Prostate gland (tissue), 2 donors: ENCODE results near the gene CLIC3. TPM values are rescaled to one million over a fixed set of nuclear protein-coding genes. Genes with fewer than 3 reads are reported as not detected.

Experiments used
- DNase-seq: peaks from one replicate; pipeline ENCODE4 v3.0.0-alpha.2; 2019; ENCODE audit warnings: low spot score
- H3K27ac ChIP-seq, 2 donors: fragments of 200-600 bp; sonication (generic); 2 replicates each; pipeline ENCODE4 v1.5.1; 2017 to 2019
- H3K27me3 ChIP-seq: fragments of 200-600 bp; sonication (generic); replicated peaks from 2 replicates; pipeline ENCODE4 v1.5.1; 2019; ENCODE audit not compliant: insufficient read depth
- H3K36me3 ChIP-seq, 2 donors: fragments of 200-600 bp; sonication (generic); 1 replicate in 1 of 2; 2 replicates in 1 of 2; pipeline versions ENCODE4 v1.5.1 to v1.8.1; 2017 to 2019
- H3K4me1 ChIP-seq: fragments of 200-600 bp; sonication (generic); replicated peaks from 2 replicates; pipeline ENCODE4 v1.5.1; 2019
- H3K4me3 ChIP-seq, 2 donors: fragments of 200-600 bp; sonication (generic); 2 replicates each; pipeline ENCODE4 v1.5.1; 2017 to 2019
- H3K9me3 ChIP-seq: fragments of 200-600 bp; sonication (generic); 2 replicates; pipeline ENCODE4 v1.5.1; 2017
- CTCF ChIP-seq, 4 experiments: fragments of 200-600 bp in 2 of 4; fragments of 450-650 bp in 2 of 4; sonication (generic) in 2 of 4; IDR thresholded peaks; 1 replicate in 3 of 4; 2 replicates in 1 of 4; pipeline ENCODE4 v1.5.1; 2016 to 2019; ENCODE audit warnings: antibody characterized with exemption in 4 of 4, mild to moderate bottlenecking in 2 of 4, moderate library complexity in 2 of 4
- POLR2A ChIP-seq: fragments of 450-650 bp; IDR thresholded peaks from one replicate; pipeline ENCODE4 v1.6.1; 2016; ENCODE audit warnings: antibody characterized with exemption, mild to moderate bottlenecking
- POLR2AphosphoS5 ChIP-seq: sonication (generic); formaldehyde crosslinking; IDR thresholded peaks from one replicate; pipeline ENCODE4 v1.6.1; 2017; ENCODE audit warnings: antibody characterized with exemption
- WGBS: methylation state at CpG from one replicate; pipeline ENCODE4 v1.1.5; 2018; 5-methylcytosine and 5-hydroxymethylcytosine counted together
- intact Hi-C: fragments of 100-400 bp; cut with DNase I; formaldehyde crosslinking; loops from one replicate; pipeline ENCODE4 v1.14.2; 2022
- total RNA-seq, 2 donors: library from RNA; depleted of rRNA; stranded (reverse); fragments of >200 nt; gene quantifications; one replicate each; pipeline ENCODE4 v1.1.0, GENCODE V29; 2016

The CLIC3 gene
- total RNA-seq, 2 donors from 2014 or later = 4.2 to 6.7 TPM

GRCh38 chr9:137013571-137013940 is 17.2 kb upstream of the CLIC3 start:
- H3K36me3 ChIP-seq = no peaks in the 10 kb centered on the region
- H3K9me3 ChIP-seq = no peaks in the 10 kb centered on the region
- no peak overlapping the region for H3K4me3 ChIP-seq
- intact Hi-C loops = no loop called here
- H3K27me3 ChIP-seq = no peaks in the 10 kb centered on the region
- 98% methylated on average over 18 of the region's 20 CpGs for WGBS
- H3K27ac ChIP-seq = no peak overlapping the region
- no peaks in the 10 kb centered on the region for H3K4me1 ChIP-seq
- no peak for TF ChIP-seq POLR2A
- no peak for TF ChIP-seq POLR2AphosphoS5
- no peak for TF ChIP-seq CTCF (IDR thresholded peaks at IDR 0.05)
- DNase-seq = no peak

- TF ChIP-seq POLR2A (no peak), CTCF (IDR thresholded peaks at IDR 0.05) (no peak), POLR2AphosphoS5 (no peak)
- no peaks in the 10 kb centered on the region for H3K9me3 ChIP-seq
- intact Hi-C loops = no loop called here
- no peaks in the 10 kb centered on the region for H3K4me1 ChIP-seq
- no peak for DNase-seq
- no peak overlapping the region for H3K27ac ChIP-seq
- 87% methylated on average over 63 of the region's 67 CpGs for WGBS
- H3K27me3 ChIP-seq = no peaks in the 10 kb centered on the region
- H3K36me3 ChIP-seq = no peaks in the 10 kb centered on the region
- H3K4me3 ChIP-seq = no peak overlapping the region
These were observed 16.6 kb upstream of the CLIC3 start for GRCh38 chr9:137012694-137013570.

GRCh38 chr9:137011907-137012675 is 15.7 kb upstream of the CLIC3 start:
- no peaks in the 10 kb centered on the region for H3K27me3 ChIP-seq
- no peaks in the 10 kb centered on the region for H3K36me3 ChIP-seq
- no peak for TF ChIP-seq POLR2AphosphoS5
- no peak for TF ChIP-seq CTCF (IDR thresholded peaks at IDR 0.05)
- no peak for TF ChIP-seq POLR2A
- H3K9me3 ChIP-seq = no peaks in the 10 kb centered on the region
- H3K27ac ChIP-seq = no peak overlapping the region
- H3K4me1 ChIP-seq = no peaks in the 10 kb centered on the region
- H3K4me3 ChIP-seq = no peak overlapping the region
- WGBS = 92% methylated on average over 38 of the region's 39 CpGs
- intact Hi-C loops = no loop called here
- no peak for DNase-seq

- no peak for DNase-seq
- TF ChIP-seq CTCF (IDR thresholded peaks at IDR 0.05) (no peak), POLR2A (no peak), POLR2AphosphoS5 (no peak)
- H3K9me3 ChIP-seq = no peaks in the 10 kb centered on the region
- H3K4me1 ChIP-seq = no peaks in the 10 kb centered on the region
- H3K27me3 ChIP-seq = no peaks in the 10 kb centered on the region
- no peak overlapping the region for H3K4me3 ChIP-seq
- intact Hi-C loops = no loop called here
- H3K36me3 ChIP-seq = no peaks in the 10 kb centered on the region
- WGBS = 95% methylated on average over 24 of the region's 24 CpGs
- no peak overlapping the region for H3K27ac ChIP-seq
These were observed 14.8 kb upstream of the CLIC3 start for GRCh38 chr9:137011156-137011555.
